GM18868 (cell line): Measurements from ENCODE around the gene CLSTN3.

ENCODE experiments used
- ATAC-seq: cut with Tn5 transposase; IDR thresholded peaks from one replicate; pipeline ENCODE4 v1.9.1; 2021; ENCODE audit warnings: mild to moderate bottlenecking, moderate library complexity; ENCODE audit not compliant: unreplicated experiment

Gene CLSTN3

GRCh38 chr12:7125632-7126227 is 4.4 kb upstream of the CLSTN3 start:
- no peak for ATAC-seq

GRCh38 chr12:7127916-7128626 is 2.1 kb upstream of the CLSTN3 start:
- ATAC-seq, result no peak

- ATAC-seq, result no peak
Measured at GRCh38 chr12:7128681-7129286, 1.4 kb upstream of the CLSTN3 start, which contains the start of gene RBP5. Gene RBP5 (minus strand): TSS chr12:7128889. CDS start chr12:7128775, 114 bp downstream.

GRCh38 chr12:7129287-7129871 is 792 bp upstream of the CLSTN3 start:
- ATAC-seq, result no peak

GRCh38 chr12:7130701-7131501 is 730 bp downstream of the CLSTN3 start:
- ATAC-seq, result no peak

- no peak for ATAC-seq
Measured at GRCh38 chr12:7131502-7131866, 1.3 kb downstream of the CLSTN3 start.

- ATAC-seq, result no peak
Measured at GRCh38 chr12:7134396-7135166, 4.4 kb downstream of the CLSTN3 start.

GRCh38 chr12:7136071-7136470 is 5.9 kb downstream of the CLSTN3 start:
- ATAC-seq, result no peak

GRCh38 chr12:7136676-7137075 is 6.5 kb downstream of the CLSTN3 start:
- ATAC-seq, result no peak

- no peak for ATAC-seq
Measured at GRCh38 chr12:7137908-7138307, 7.7 kb downstream of the CLSTN3 start.

GRCh38 chr12:7139200-7139599 is 9.0 kb downstream of the CLSTN3 start:
- no peak for ATAC-seq

GRCh38 chr12:7141351-7142005 is 11.3 kb downstream of the CLSTN3 start:
- no peak for ATAC-seq

GRCh38 chr12:7142056-7142644 is 12.0 kb downstream of the CLSTN3 start:
- ATAC-seq, result peak; percentile 60

GRCh38 chr12:7142809-7143465 is 12.8 kb downstream of the CLSTN3 start:
- ATAC-seq, result no peak

GRCh38 chr12:7143564-7143963 is 13.4 kb downstream of the CLSTN3 start:
- no peak for ATAC-seq

GRCh38 chr12:7144414-7145120 is 14.4 kb downstream of the CLSTN3 start:
- ATAC-seq, result no peak

- no peak for ATAC-seq
Measured at GRCh38 chr12:7145671-7146070, 15.5 kb downstream of the CLSTN3 start.

- no peak for ATAC-seq
Measured at GRCh38 chr12:7146228-7146627, 16.1 kb downstream of the CLSTN3 start.
